H54 (cell line): ENCODE data around the gene CDKAL1.

Experiments
- DNase-seq: peaks from one replicate; pipeline ENCODE4 v3.0.0; 2011; ENCODE audit warnings: low spot score, mixed read lengths; ENCODE audit not compliant: insufficient read length
- FAIRE-seq: peaks from 3 replicates; lab custom pipeline; 2011; peaks lifted over from hg19 to GRCh38; lab: Jason Lieb, UNC
- POLR2A ChIP-seq: IDR thresholded peaks from 2 replicates; pipeline ENCODE4 v1.6.1; 2011; ENCODE audit warnings: low read depth, mild to moderate bottlenecking, low read length

Gene CDKAL1

GRCh38 chr6:21256197-21256596 lies 721.9 kb downstream of the CDKAL1 start:
- no peak for TF ChIP-seq POLR2A
- DNase-seq: no peak
- no peak for FAIRE-seq

- FAIRE-seq: no peak
- no peak for DNase-seq
- no peak for TF ChIP-seq POLR2A
Measured at GRCh38 chr6:21257125-21257524, 722.9 kb downstream of the CDKAL1 start.

GRCh38 chr6:21258665-21259064 lies 724.4 kb downstream of the CDKAL1 start:
- FAIRE-seq (no peak), DNase-seq (no peak)
- no peak for TF ChIP-seq POLR2A

GRCh38 chr6:21259660-21260059 lies 725.4 kb downstream of the CDKAL1 start:
- no peak for DNase-seq
- no peak for FAIRE-seq
- TF ChIP-seq POLR2A: no peak

GRCh38 chr6:21262504-21262903 lies 728.2 kb downstream of the CDKAL1 start:
- no peak for TF ChIP-seq POLR2A
- FAIRE-seq (no peak), DNase-seq (no peak)

- no peak for FAIRE-seq
- no peak for TF ChIP-seq POLR2A
- peak; percentile 12 for DNase-seq
Measured at GRCh38 chr6:21263531-21264287, 729.5 kb downstream of the CDKAL1 start.

GRCh38 chr6:21264288-21265033 lies 730.2 kb downstream of the CDKAL1 start:
- DNase-seq: no peak
- TF ChIP-seq POLR2A: no peak
- no peak for FAIRE-seq

GRCh38 chr6:21265034-21265729 lies 730.9 kb downstream of the CDKAL1 start:
- no peak for FAIRE-seq
- DNase-seq: no peak
- TF ChIP-seq POLR2A: no peak

- DNase-seq (no peak), FAIRE-seq (no peak)
- no peak for TF ChIP-seq POLR2A
Measured at GRCh38 chr6:21265730-21266044, 731.4 kb downstream of the CDKAL1 start.

GRCh38 chr6:21270636-21271201 lies 736.5 kb downstream of the CDKAL1 start:
- FAIRE-seq (no peak), DNase-seq (no peak)
- TF ChIP-seq POLR2A: no peak

GRCh38 chr6:21271428-21272155 lies 737.3 kb downstream of the CDKAL1 start:
- FAIRE-seq (no peak), DNase-seq (no peak)
- TF ChIP-seq POLR2A: no peak

GRCh38 chr6:21273451-21273850 lies 739.2 kb downstream of the CDKAL1 start:
- DNase-seq (no peak), FAIRE-seq (no peak)
- no peak for TF ChIP-seq POLR2A

GRCh38 chr6:21274851-21275250 lies 740.6 kb downstream of the CDKAL1 start:
- DNase-seq: no peak
- no peak for FAIRE-seq
- TF ChIP-seq POLR2A: no peak
